GM23338 (cell line): ENCODE results near the gene METTL17. TPM values are rescaled to one million over a fixed set of nuclear protein-coding genes. Genes with fewer than 3 reads are reported as not detected.

Source experiments
- EZH2 ChIP-seq: fragments of 200-600 bp; sonication (generic); IDR thresholded peaks from one replicate; pipeline ENCODE4 v1.8.0; 2017; ENCODE audit warnings: antibody characterized with exemption, mild to moderate bottlenecking, low read depth; ENCODE audit not compliant: unreplicated experiment
- JUNB ChIP-seq: IDR thresholded peaks from one replicate; pipeline ENCODE4 v1.6.1; 2016; ENCODE audit warnings: antibody characterized with exemption; ENCODE audit not compliant: unreplicated experiment
- NANOG ChIP-seq: IDR thresholded peaks from 2 replicates; pipeline ENCODE4 v1.6.1; 2016; ENCODE audit warnings: antibody characterized with exemption, borderline replicate concordance
- STAT1 ChIP-seq: IDR thresholded peaks from one replicate; pipeline ENCODE4 v1.6.1; 2016; ENCODE audit warnings: antibody characterized with exemption; ENCODE audit not compliant: unreplicated experiment
- ZNF114 ChIP-seq: fragments of 250-450 bp; sonication (Bioruptor Pico); IDR thresholded peaks from 2 replicates; pipeline ENCODE4 v1.5.0; 2020; ENCODE audit warnings: mild to moderate bottlenecking, moderate library complexity
- ZNF462 ChIP-seq: fragments of 250-450 bp; sonication (Bioruptor Pico); IDR thresholded peaks from 2 replicates; pipeline ENCODE4 v1.5.0; 2020; ENCODE audit warnings: mild to moderate bottlenecking, moderate library complexity
- polyA plus RNA-seq: library from polyadenylated mRNA; unstranded; fragments of >200 nt; fragmentation: Nextera tagmentation; extraction: Ambion mirVana; gene quantifications from 2 replicates; pipeline ENCODE4 v1.2.1, GENCODE V29; 2016
- total RNA-seq: library from RNA; depleted of rRNA; stranded (reverse); fragments of >200 nt; shearing (Covaris generic); gene quantifications from 2 replicates; pipeline ENCODE4 v1.2.3, GENCODE V29; 2014
- TF ChIP-seq, protein P1 (sequence below): IDR thresholded peaks from one replicate; pipeline ENCODE4 v1.6.1; 2018; ENCODE audit warnings: antibody characterized with exemption; ENCODE audit not compliant: unreplicated experiment

METTL17 gene
- total and polyA plus RNA-seq, 2 experiments from 2014 or later = 74.9 to 156 TPM

DNA sequence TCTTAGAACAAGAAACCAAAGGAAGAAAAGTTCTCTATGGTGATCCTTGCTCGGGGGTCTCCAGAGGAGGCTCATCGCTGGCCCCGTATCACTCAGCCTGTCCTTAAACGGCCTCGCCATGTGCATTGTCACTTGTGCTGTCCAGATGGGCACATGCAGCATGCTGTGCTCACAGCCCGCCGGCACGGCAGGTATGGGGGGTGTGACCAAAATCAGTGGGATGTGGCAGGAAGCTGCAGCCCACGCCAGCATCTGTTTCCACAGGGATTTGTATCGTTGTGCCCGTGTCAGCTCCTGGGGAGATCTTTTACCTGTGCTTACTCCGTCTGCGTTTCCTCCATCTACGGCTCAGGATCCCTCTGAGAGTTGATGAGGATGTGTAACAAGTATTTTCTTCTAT is 6.7 kb downstream of the METTL17 start (continued):
- TF ChIP-seq, protein P1, sequence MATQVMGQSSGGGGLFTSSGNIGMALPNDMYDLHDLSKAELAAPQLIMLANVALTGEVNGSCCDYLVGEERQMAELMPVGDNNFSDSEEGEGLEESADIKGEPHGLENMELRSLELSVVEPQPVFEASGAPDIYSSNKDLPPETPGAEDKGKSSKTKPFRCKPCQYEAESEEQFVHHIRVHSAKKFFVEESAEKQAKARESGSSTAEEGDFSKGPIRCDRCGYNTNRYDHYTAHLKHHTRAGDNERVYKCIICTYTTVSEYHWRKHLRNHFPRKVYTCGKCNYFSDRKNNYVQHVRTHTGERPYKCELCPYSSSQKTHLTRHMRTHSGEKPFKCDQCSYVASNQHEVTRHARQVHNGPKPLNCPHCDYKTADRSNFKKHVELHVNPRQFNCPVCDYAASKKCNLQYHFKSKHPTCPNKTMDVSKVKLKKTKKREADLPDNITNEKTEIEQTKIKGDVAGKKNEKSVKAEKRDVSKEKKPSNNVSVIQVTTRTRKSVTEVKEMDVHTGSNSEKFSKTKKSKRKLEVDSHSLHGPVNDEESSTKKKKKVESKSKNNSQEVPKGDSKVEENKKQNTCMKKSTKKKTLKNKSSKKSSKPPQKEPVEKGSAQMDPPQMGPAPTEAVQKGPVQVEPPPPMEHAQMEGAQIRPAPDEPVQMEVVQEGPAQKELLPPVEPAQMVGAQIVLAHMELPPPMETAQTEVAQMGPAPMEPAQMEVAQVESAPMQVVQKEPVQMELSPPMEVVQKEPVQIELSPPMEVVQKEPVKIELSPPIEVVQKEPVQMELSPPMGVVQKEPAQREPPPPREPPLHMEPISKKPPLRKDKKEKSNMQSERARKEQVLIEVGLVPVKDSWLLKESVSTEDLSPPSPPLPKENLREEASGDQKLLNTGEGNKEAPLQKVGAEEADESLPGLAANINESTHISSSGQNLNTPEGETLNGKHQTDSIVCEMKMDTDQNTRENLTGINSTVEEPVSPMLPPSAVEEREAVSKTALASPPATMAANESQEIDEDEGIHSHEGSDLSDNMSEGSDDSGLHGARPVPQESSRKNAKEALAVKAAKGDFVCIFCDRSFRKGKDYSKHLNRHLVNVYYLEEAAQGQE = no peak
- TF ChIP-seq NANOG (no peak), ZNF462 (CRISPR knock-in tag) (no peak), JUNB (no peak), ZNF114 (CRISPR knock-in tag) (no peak), EZH2 (no peak), STAT1 (no peak)
